Measurements from ENCODE around the gene ABCG2.

The ABCG2 gene

GRCh38 chr4:88158489-88159228, at the start of gene ABCG2:
Gene ABCG2 (minus strand): TSS chr4:88158639. CDS start chr4:88139995, 18,644 bp downstream.
- DNase-seq = no peak

- DNase-seq = no peak
Measured at GRCh38 chr4:88208156-88208555, 49.7 kb upstream of the ABCG2 start.

DNA sequence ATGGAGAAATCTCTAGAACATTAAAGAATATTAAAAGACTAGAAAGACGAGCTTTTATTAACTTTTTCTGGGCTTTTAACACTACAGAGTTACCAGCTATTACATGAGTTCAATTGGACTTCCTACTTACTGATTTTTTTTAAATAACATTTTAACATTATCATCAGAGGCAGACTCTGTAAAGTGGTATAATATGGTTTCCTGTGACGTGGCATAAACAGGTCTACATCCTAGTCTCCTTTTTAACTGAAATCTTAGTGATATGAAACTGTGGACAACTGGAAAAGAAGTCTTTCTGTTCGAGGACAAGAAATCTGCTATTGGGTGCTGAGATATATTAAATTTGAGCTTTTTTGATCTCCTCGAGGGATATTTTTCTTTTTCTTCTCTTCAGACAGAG, 48.7 kb upstream of the ABCG2 start:
- DNase-seq = no peak

DNA sequence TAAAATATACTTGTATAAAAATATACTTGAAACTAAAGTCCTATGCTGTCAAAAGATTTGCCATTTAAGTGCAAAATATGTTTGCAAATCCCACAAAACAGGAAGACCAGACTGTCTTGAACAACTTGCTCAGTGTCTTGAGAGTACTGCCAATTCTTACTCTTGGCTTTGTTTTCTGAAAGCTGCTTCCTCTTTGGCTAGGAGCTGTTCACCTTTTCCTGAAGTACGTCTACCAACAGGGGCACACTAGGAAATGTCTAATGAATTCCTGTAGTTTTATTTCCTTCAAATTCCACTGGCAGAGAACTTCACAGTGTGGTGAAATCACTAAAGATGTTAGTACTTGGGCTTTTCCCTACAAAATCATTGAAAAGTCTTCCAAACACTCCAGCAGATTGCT, 46.4 kb upstream of the ABCG2 start:
- no peak for DNase-seq

GRCh38 chr4:88202443-88202842, 44.0 kb upstream of the ABCG2 start:
- no peak for DNase-seq

DNA sequence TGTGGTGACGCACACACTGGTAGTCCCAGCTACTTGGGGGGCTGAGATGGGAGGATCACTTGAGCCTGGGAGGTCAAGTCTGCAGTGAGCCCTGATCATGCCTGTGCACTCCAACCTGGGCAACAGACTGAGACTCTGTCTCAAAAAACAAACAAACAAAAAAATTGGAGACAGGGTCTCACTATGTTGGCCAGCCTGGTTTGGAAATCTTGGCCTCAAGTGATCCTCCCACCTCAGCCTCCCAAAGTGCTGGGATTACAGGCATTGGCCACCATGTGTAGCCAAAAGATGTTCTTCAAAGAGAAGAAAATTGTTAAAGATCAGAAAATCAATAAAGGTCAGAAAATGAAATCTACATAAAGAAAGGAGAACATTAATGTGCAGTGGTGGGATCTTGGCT, 41.7 kb upstream of the ABCG2 start:
- DNase-seq = no peak

- DNase-seq = no peak
Measured at GRCh38 chr4:88196523-88197185, 38.2 kb upstream of the ABCG2 start.

DNA sequence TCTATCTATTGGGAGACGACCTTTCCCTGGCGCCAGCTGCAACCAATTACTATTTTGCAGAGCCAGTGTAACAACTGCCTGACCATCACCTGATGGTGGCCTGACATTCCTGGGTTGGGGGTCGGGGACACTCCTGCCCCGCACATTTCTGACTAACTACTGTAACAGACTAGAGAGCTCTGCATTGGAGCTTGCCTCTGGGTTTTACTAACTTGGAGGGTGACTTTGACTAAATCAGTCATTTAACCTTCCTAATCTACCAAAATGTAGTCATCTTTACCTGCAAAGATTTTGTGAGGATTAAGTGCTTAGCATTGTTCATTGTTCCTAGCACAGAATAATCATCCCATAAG, 37.5 kb upstream of the ABCG2 start:
- DNase-seq = no peak

DNA sequence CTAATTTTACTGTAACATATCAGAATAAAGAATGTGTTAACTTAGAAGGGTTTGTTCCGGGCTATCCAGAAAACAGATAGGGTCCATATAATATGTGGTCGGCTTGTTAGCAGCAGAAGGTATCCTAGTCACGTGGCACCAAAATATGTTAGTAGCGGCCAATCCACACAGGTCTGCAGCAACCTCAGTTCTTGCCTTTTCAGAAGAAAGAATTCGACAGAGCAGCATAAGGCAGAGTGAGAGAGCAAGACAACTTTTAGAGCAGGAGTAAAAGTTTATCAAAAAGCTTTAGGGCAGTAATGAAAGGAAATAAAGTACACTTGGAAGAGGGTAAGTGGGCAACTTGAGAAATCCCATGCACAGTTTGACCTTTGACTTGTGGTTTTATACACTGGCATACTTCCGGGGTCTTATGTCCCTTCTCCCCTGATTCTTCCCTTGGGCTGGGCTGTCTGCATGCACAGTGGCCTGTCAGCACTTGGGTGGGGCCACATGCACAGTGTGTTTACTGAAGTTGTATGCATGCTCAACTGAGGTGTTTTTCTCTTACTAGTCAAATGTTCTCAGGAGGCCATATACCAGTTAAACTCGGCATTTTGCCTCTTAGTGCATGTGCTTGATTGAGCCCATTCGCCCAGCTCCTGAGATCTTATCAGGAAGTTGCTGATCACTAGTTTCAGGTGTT, 37.0 kb upstream of the ABCG2 start:
- no peak for DNase-seq

DNA sequence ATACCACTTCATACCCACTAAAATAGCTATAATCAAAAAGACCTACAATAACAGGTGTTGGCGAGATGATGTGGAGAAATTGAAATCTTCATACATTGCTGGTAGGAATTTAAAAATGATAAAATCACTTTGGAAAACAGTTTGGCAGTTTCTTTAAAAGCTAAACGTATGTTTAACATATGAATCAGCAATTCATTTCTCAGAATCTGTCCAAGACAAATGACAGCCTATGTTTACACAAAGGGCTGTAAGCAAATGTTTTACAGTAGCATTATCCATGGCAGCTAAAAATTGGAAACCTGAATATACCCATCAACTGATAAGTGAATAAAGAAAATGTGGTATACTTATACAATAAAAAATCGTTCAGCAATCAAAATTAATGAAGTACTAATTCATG, 33.0 kb upstream of the ABCG2 start:
- DNase-seq = no peak

DNA sequence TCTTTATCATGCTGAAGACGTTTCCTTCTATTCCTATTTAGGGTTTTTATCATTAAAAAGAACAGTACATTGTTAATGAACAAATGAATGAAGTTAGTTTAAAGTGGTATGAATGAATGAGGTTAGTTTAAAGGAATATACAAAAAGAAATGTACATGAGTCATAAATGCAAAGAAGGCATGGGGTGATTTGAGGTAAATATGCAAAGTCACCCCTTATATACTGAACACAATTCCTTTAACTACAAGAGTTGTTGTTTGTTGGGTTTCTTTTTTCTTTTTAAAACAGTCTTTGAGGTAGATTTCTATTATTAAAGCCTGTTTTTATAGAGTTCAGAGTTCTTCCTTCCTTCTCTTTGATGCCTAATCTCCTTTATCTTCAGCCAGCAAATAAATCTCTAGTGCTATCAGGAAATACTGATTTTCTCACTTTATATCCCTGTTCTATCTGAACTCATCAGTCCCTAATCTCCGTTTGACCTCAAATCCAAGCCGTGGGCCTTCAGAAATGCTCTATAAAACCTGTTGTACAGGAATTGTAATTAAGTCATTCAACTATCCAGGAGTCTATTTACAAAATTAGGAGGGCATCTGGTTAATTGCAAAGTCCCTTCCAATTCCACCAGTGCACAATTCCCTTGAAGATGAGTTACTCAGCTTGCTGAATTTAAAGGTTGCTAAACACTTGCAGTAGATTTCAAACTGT, 31.6 kb upstream of the ABCG2 start:
- DNase-seq = no peak

DNA sequence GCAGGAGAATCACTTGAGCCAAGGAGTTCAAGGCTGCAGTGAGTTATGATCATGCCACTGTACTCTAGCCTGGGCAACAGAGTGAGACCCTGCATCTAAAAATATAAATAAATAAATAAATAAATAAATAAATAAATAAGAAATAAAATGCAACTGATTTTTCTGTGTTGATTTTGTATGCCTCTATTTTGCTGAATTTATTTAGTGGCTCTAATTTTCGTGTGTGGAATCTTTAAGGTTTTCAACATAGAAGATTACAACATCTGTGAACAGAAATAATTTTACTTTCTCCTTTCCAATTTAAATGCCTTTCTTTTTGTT, 30.9 kb upstream of the ABCG2 start:
- no peak for DNase-seq

GRCh38 chr4:88188738-88189417, 30.4 kb upstream of the ABCG2 start:
- no peak for DNase-seq

- DNase-seq = no peak
Measured at GRCh38 chr4:88187766-88188165, 29.3 kb upstream of the ABCG2 start.

- no peak for DNase-seq
Measured at GRCh38 chr4:88185906-88186305, 27.5 kb upstream of the ABCG2 start.

DNA sequence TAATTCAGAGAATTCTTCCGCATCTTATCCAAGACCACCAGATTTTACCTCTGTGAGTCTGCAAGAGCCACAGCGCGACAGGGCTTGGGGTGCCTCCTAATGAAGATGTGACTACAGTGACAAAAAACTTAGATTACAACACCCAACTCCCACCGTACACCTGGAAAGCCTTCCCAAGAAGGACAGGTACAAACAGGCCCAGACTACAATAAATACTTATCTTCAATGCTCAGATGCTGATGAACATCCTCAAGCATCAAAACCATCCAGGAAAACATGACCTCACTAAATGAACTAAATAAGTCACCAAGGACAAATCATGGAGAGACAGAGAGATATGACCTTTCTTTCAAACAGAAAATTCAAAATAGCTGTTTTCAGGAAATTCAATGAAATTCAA, 20.8 kb upstream of the ABCG2 start:
- DNase-seq = no peak

- no peak for DNase-seq
Measured at GRCh38 chr4:88178626-88179231, 20.3 kb upstream of the ABCG2 start.

DNA sequence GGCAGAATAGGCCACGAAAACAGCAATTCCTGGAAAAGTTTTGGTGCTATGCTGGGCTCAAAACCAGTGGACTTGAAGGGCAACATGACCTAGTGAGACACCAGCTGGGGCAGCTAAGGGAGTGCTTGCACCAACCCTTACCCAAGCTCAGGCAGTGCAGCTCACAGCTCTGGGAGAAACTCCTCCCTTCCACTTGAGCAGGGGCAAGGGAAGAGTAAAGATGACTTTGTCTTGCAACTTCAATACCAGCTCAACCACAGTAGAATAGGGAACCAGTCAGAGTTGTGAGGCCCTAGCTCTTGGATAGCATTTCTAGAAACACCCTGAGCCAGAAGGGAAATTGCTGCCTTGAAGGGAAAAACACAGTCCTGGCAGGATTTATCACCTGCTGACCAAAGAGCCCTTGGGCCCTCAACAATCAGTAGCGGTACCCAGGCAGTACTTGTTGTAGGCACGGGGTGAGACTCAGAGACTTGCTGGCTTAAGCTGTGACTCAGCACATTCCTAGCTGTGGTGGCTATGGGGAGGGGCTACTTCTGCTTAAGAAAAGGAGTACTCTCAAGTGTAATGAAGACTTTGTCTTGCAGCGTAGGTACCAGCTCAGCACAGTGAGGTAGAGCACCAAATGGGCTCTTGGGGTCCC, 19.7 kb upstream of the ABCG2 start:
- no peak for DNase-seq

DNA sequence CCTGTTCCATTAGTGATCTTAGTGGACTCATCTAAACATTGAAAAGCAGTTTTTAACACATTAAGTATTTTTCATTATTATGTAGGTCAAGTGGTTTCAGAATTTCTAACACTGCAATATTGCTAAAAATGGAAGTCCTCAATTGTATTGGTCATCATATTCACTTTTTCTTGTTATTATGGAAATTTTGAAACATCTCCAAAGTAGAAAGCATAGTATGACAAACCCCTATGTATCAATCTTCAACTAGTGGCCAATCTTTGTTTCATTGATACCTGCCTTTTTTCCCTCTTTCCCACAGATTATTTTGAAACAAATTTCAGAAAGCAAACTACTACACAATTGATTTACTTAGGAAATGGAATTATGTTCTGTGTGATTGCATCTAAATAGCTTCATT, 14.5 kb upstream of the ABCG2 start:
- no peak for DNase-seq

DNA sequence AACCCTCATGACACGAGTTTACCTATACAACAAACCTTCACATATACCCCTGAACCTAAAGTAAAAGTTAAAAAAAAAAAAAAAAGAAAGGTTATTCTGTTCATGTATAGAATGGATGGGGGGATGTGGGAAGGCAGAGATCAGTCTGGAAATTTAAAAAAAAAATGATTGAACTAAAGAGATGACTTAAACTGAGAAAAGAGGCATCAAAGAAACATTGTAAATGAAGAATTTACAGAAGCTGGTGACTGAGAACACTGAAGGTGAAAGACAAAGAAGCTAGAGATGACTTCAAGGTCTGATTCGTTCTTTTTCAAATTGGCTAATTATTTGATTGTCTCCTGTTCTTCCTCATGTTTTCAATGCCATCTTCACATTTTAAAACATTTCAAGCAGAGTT, 12.8 kb upstream of the ABCG2 start:
- DNase-seq = no peak

DNA sequence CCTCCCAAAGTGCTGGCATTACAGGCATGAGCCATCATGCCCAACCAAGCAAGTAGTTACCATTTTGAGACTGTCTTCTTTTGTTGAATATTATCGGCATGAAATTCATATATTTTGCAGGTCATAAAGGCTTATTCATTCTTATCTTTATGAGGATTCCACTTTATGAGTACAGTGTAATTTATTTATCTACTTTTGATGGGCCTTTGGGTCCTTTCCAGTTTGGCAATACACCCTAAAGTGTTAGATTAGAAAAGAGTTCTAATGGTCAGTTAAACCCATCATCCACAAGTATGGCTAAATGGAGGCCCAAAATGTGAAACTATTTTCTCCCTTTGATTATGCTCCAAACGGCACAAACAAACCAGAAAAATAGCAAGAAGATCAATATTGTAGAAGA, 10.9 kb upstream of the ABCG2 start:
- DNase-seq = no peak

- DNase-seq = no peak
Measured at GRCh38 chr4:88166608-88167007, 8.2 kb upstream of the ABCG2 start.
